ENCODE measurements around the gene EIF4E1B. TPM values are rescaled to one million over a fixed set of nuclear protein-coding genes. Genes with fewer than 3 reads are reported as not detected.

The EIF4E1B gene
- polyA plus RNA-seq, 1 donor from 2014 or later, result 0.82 TPM

GRCh38 chr5:176614805-176615478, 15.5 kb upstream of the EIF4E1B start:
- Histone ChIP-seq H4K20me1 (ENCODE audit: insufficient read depth) (no peaks in the 10 kb centered on the region), H3K27ac (ENCODE audit: low read length) (no peak overlapping the region), H3K9me3 (ENCODE audit: low read length) (no peaks in the 10 kb centered on the region), H3F3A (ENCODE audit: insufficient read depth, low read length, poor library complexity, severe bottlenecking) (no peaks in the 10 kb centered on the region), H3K79me2 (replicated peaks; ENCODE audit: insufficient read depth, low read length) (no peaks in the 10 kb centered on the region), H3K36me3 (ENCODE audit: insufficient read depth, low read length) (no peaks in the 10 kb centered on the region), H3K9me2 (ENCODE audit: insufficient read depth, low read length) (no peaks in the 10 kb centered on the region), H2AFZ (ENCODE audit: low read depth, low read length) (no peak overlapping the region), H3K4me3 (ENCODE audit: low read length) (no peak overlapping the region), H3K4me2 (ENCODE audit: low read length) (no peak overlapping the region), H3K9ac (ENCODE audit: low read length) (no peak overlapping the region), H3K27me3 (ENCODE audit: insufficient read depth, low read depth, low read length) (peaks cover 35% of the 10 kb centered on the region)
- TF ChIP-seq EP300 (conservative IDR thresholded peaks at IDR 0.05; ENCODE audit: poor library complexity, severe bottlenecking), result no peak
- no peak for TF ChIP-seq POLR2AphosphoS5 (IDR thresholded peaks at IDR 0.05)
- TF ChIP-seq, protein P1, sequence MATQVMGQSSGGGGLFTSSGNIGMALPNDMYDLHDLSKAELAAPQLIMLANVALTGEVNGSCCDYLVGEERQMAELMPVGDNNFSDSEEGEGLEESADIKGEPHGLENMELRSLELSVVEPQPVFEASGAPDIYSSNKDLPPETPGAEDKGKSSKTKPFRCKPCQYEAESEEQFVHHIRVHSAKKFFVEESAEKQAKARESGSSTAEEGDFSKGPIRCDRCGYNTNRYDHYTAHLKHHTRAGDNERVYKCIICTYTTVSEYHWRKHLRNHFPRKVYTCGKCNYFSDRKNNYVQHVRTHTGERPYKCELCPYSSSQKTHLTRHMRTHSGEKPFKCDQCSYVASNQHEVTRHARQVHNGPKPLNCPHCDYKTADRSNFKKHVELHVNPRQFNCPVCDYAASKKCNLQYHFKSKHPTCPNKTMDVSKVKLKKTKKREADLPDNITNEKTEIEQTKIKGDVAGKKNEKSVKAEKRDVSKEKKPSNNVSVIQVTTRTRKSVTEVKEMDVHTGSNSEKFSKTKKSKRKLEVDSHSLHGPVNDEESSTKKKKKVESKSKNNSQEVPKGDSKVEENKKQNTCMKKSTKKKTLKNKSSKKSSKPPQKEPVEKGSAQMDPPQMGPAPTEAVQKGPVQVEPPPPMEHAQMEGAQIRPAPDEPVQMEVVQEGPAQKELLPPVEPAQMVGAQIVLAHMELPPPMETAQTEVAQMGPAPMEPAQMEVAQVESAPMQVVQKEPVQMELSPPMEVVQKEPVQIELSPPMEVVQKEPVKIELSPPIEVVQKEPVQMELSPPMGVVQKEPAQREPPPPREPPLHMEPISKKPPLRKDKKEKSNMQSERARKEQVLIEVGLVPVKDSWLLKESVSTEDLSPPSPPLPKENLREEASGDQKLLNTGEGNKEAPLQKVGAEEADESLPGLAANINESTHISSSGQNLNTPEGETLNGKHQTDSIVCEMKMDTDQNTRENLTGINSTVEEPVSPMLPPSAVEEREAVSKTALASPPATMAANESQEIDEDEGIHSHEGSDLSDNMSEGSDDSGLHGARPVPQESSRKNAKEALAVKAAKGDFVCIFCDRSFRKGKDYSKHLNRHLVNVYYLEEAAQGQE (IDR thresholded peaks at IDR 0.05; ENCODE audit: borderline replicate concordance), result no peak
- no peak for TF ChIP-seq EZH2 (IDR thresholded peaks at IDR 0.05; ENCODE audit: borderline replicate concordance, insufficient read depth, low read length, poor library complexity, severe bottlenecking)
- no peak for TF ChIP-seq RAD21 (conservative IDR thresholded peaks at IDR 0.05)
- no peak for TF ChIP-seq SMC3 (conservative IDR thresholded peaks at IDR 0.05; ENCODE audit: poor library complexity)
- TF ChIP-seq, protein P2, sequence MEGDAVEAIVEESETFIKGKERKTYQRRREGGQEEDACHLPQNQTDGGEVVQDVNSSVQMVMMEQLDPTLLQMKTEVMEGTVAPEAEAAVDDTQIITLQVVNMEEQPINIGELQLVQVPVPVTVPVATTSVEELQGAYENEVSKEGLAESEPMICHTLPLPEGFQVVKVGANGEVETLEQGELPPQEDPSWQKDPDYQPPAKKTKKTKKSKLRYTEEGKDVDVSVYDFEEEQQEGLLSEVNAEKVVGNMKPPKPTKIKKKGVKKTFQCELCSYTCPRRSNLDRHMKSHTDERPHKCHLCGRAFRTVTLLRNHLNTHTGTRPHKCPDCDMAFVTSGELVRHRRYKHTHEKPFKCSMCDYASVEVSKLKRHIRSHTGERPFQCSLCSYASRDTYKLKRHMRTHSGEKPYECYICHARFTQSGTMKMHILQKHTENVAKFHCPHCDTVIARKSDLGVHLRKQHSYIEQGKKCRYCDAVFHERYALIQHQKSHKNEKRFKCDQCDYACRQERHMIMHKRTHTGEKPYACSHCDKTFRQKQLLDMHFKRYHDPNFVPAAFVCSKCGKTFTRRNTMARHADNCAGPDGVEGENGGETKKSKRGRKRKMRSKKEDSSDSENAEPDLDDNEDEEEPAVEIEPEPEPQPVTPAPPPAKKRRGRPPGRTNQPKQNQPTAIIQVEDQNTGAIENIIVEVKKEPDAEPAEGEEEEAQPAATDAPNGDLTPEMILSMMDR (IDR thresholded peaks at IDR 0.05; ENCODE audit: poor library complexity, severe bottlenecking), result no peak
- no peak for TF ChIP-seq MXI1 (conservative IDR thresholded peaks at IDR 0.05; ENCODE audit: poor library complexity, severe bottlenecking)
- TF ChIP-seq TAF1 (IDR thresholded peaks at IDR 0.05; ENCODE audit: low read depth), result no peak

DNA sequence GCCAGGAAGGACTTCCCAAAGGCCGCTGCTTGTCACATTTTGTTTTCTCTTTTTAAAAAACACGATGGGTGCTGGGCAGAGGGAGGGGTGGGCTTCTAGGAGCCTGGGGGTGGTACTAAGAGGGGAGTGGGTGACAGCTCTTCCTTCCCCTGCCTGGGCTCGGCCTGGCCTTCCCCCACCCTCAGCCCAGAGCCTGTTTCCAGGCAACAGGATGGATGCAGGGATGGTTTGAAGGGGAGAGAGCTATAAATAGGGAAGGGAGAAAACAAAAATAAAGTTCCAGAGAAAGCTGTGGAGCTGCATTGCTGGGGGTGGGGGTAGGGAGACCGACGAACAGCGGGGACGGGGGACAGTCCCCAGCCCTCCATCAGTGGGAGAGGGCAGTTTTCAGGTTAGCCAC, 14.0 kb upstream of the EIF4E1B start:
- Histone ChIP-seq H3K79me2 (replicated peaks; ENCODE audit: insufficient read depth, low read length) (no peaks in the 10 kb centered on the region), H3K9me3 (ENCODE audit: low read length) (no peaks in the 10 kb centered on the region), H3K9ac (ENCODE audit: low read length) (peak overlapping the region; percentile 52), H3K36me3 (ENCODE audit: insufficient read depth, low read length) (no peaks in the 10 kb centered on the region), H3K27ac (ENCODE audit: low read length) (peak overlapping the region; percentile 46), H3K4me2 (ENCODE audit: low read length) (peak overlapping the region; percentile 59), H3K27me3 (ENCODE audit: insufficient read depth, low read depth, low read length) (peaks cover 44% of the 10 kb centered on the region), H3F3A (ENCODE audit: insufficient read depth, low read length, poor library complexity, severe bottlenecking) (no peaks in the 10 kb centered on the region), H2AFZ (ENCODE audit: low read depth, low read length) (peak overlapping the region; percentile 53), H3K4me3 (ENCODE audit: low read length) (peak overlapping the region; percentile 44), H4K20me1 (ENCODE audit: insufficient read depth) (no peaks in the 10 kb centered on the region), H3K9me2 (ENCODE audit: insufficient read depth, low read length) (no peaks in the 10 kb centered on the region)
- TF ChIP-seq SMC3 (conservative IDR thresholded peaks at IDR 0.05; ENCODE audit: poor library complexity) (no peak), RAD21 (conservative IDR thresholded peaks at IDR 0.05) (no peak), TAF1 (IDR thresholded peaks at IDR 0.05; ENCODE audit: low read depth) (no peak), MXI1 (conservative IDR thresholded peaks at IDR 0.05; ENCODE audit: poor library complexity, severe bottlenecking) (no peak), EZH2 (IDR thresholded peaks at IDR 0.05; ENCODE audit: borderline replicate concordance, insufficient read depth, low read length, poor library complexity, severe bottlenecking) (no peak), EP300 (conservative IDR thresholded peaks at IDR 0.05; ENCODE audit: poor library complexity, severe bottlenecking) (no peak), POLR2AphosphoS5 (IDR thresholded peaks at IDR 0.05) (no peak)
- TF ChIP-seq, protein P1 (IDR thresholded peaks at IDR 0.05; ENCODE audit: borderline replicate concordance), result no peak
- TF ChIP-seq, protein P2 (IDR thresholded peaks at IDR 0.05; ENCODE audit: poor library complexity, severe bottlenecking), result no peak

Measured in neural cell (in vitro differentiated cells).